Tongue (tissue), 2 donors: ENCODE measurements around the gene SEL1L2. TPM values are rescaled to one million over a fixed set of nuclear protein-coding genes. Genes with fewer than 3 reads are reported as not detected.

Experiments used
- DNase-seq: peaks from one replicate; pipeline ENCODE4 v3.0.0-alpha.2; 2015
- total RNA-seq: library from RNA; depleted of rRNA; stranded (reverse); fragments of >200 nt; gene quantifications from one replicate; pipeline ENCODE4 v1.2.3, GENCODE V29; 2014

SEL1L2 gene
- total RNA-seq, 1 donor from 2014 or later = not detected

DNA sequence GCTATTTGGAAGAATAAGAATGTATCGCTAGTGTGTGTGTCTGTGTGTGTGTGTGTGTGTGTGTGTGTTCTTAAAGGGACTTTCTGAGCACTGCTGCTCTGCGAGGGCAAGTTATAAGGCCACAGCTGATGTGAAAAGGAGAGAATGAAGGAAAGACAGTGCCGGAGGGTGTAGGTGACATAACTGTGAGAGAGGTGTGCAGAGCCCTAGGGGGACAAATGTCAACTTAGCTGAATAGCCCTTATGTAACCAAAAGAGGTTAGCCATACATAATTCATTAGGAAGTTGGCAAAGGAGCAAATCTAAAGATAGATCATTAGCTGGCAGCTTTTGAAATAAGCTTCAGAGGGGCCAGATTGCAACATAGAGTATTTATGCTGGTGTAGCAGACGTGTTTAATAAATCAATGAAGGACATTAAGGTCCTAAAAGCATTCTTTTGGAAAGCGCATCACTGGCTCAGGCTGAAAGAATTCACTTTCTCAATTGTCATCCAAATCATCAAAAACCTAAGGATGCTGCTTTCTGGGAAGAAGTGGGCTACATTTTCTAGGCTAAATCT is 124.5 kb downstream of the SEL1L2 start:
- DNase-seq = peak; percentile 24

DNA sequence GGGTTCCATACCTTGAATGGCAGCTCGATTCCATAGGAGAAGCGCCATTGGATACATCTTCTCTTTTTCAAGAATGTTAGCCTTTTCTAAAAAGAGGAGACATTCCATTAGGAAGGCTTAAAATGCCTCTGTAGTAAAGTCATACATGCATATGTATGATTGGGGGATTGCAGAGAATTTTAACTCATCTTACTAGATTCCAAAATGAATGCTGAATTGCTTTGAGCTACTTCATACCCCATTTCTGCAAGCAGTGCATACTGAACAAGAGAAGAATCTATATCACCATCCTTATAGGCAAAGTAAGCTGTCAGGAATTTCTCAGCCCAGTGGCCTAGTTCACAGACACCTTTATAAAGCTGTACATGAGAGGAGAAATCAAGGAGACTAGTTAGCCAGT is 125.3 kb downstream of the SEL1L2 start:
- DNase-seq = no peak

GRCh38 chr20:13863244-13863643 is 127.2 kb downstream of the SEL1L2 start:
- no peak for DNase-seq

- DNase-seq = no peak
Measured at GRCh38 chr20:13862245-13862644, 128.2 kb downstream of the SEL1L2 start.

DNA sequence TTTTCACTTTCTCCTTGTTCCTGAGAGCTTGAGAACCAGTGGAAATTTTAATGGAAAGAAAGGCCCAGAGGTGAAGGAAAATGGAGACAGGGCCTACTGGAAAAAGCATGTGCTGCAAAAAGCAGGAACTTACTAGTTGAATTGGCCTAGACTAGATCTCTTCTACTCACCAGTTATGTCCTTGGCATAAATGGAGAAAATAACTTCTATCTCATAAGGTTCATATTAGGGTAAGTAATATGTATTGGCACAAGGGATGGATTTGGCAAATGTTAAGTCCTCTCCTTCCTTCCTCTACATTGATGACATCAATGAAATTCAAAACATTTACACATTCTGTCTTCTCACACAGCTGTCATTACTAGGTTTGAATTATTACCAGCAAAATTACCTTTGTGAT is 131.5 kb downstream of the SEL1L2 start:
- DNase-seq = no peak

DNA sequence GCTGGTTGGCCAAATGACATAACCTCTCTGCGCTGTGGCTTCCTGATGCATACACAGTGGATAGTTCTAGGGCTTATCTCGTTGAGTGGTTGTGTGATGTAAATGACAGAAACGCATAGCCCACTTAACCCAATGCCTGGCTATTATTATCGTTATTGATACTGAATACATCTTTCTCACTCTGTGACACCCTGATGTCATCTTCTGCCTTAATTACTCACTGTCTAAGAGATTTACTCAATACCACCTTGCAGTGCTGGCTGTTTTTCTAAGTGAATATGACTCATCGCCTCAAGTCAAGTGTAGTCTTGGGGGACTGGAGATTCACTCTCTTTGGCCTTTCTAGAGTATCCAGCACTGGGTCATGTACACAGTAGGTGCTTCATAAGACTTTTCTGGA is 132.0 kb downstream of the SEL1L2 start:
- no peak for DNase-seq

DNA sequence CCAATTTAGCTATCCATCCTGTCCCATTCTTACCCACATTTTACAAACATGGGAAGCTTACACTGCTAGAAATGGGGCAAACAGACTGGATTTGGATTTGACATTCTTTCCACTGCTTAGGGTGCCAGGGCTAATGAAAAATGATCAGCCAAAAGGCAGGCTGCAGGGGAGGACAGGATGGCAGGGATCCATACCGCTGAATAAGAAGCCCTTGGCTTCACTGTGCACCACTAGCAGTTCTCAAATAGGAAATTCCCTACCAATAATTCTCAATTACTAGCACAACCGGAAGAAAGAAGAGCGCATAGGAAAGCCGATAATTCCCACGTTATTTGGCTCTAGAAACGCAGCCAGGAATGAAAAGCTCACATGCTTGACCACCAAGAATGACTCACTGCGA is 132.5 kb downstream of the SEL1L2 start:
- no peak for DNase-seq

- no peak for DNase-seq
Measured at GRCh38 chr20:13857304-13857703, 133.1 kb downstream of the SEL1L2 start.

DNA sequence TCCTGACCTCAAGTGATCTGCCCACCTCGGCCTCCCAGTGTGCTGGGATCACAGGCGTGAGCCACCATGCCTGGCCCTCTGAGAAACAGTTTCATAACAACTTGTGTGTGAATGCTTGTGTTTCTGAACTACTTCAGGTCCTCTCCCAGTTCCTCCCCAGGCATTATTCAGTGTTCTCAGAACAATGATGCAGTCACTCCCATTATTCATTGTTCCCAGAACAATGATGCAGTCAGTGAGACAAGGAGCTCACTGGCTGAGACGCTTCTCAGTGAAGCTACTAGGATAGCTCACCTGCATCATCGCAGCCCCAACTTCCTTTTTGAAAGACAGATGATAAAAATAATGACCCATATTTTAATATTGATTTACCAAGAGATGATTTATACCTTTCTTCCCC is 134.1 kb downstream of the SEL1L2 start:
- no peak for DNase-seq

DNA sequence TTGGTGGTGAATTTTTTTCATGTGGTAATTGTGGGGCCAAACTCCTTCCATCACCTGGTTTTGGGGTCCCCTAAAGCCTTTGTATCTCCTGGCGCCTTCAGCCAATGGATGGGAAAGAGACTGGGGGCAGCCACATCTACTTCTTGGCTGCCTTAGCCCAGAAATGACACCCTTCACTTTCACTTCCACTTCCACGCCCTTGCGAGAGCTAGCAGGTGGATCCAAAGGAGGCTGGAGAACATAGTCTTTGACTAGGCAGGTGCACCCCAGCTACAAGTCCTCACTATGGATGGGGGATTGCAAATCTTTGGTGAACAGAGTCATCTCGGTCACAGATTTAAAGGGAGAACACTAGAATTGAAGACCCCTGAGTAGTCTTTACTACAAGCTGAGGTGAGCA is 134.8 kb downstream of the SEL1L2 start:
- DNase-seq = no peak

GRCh38 chr20:13852306-13852705 is 138.1 kb downstream of the SEL1L2 start:
- no peak for DNase-seq

GRCh38 chr20:13851279-13851678 is 139.1 kb downstream of the SEL1L2 start:
- DNase-seq = no peak

DNA sequence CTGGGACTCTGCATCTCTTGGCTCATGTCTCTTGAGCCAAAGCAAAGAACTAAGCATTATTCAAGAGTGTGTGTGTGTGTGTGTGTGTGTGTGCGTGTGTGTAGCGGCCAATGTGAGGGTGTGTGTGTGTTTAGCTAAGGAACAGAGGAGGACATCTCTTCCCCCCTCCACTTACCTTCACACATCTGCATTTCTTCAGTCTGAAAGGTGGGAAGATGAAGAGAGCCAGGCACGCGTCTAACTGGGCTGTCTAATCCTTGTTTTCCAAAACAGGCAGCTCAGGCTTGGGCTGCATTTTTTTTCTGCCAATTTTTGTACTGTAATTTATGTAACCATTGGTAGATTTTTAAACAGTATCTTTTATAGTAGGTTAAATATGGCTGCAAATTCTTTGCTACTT is 146.1 kb downstream of the SEL1L2 start:
- peak; percentile 40 for DNase-seq

- no peak for DNase-seq
Measured at GRCh38 chr20:13841206-13841605, 149.2 kb downstream of the SEL1L2 start.

GRCh38 chr20:13840093-13840465 is 150.3 kb downstream of the SEL1L2 start:
- no peak for DNase-seq

- DNase-seq = no peak
Measured at GRCh38 chr20:13839421-13840092, 150.9 kb downstream of the SEL1L2 start.

GRCh38 chr20:13838664-13839063 is 151.8 kb downstream of the SEL1L2 start:
- no peak for DNase-seq

DNA sequence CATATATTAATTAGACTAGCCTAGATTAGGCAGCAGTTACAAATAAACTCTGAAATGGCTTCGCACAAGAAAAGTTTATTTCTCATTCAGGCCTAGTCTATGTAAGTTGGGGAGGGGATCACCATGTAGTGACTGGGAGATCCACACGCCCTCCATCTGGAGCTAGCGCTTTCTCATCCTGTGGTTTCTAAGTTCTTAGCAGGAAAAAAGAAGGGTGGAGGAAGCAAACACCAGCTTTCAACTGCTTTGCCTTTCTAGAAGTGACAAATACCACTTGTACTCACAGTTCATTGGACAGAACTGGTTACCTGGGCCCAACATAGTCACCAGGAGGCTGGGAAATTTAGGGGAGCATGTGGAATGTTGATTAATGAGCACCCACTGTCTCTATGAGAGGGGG is 158.9 kb downstream of the SEL1L2 start:
- DNase-seq = no peak

- no peak for DNase-seq
Measured at GRCh38 chr20:13825465-13825864, 164.9 kb downstream of the SEL1L2 start.

- no peak for DNase-seq
Measured at GRCh38 chr20:13824459-13824858, 166.0 kb downstream of the SEL1L2 start.

DNA sequence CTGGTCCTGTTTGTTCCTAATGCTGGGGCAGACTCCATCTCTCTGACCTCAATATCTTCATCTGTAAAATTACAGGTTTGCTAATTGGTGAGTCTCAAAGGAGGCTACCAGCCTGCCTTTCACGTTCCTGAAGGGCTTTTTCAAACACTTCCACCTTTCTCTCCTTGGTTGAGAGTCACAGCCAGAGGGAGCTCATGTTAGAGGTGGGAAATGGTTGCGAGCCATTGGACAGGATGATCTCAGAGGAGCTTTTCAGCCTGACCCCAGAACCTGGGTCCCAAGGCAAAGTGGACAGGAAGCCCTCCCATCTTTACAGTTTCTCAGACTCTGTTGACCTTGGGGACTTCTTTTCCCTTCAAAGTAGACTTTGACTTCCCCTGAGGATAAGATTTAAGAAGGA is 168.0 kb downstream of the SEL1L2 start:
- DNase-seq = no peak

DNA sequence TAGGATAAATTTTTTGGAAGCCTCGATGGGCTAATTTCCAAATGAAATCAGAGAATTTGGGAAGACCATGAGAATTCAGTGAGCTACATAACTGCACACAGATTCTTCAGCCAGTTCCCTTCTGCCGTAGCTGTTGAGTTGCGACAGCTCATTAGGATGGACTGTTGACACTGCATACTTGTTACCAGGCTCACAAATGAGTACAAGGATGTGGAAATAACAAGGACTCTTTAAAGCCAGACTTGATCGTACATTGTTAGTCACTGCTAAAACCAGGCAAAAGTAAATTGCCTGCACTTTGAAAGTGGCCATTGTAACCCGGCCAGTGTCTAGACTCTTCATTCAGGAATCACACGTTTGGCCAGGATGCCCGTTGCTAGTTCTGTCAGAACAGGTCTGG is 168.5 kb downstream of the SEL1L2 start:
- DNase-seq = no peak

GRCh38 chr20:13819885-13820645 is 170.3 kb downstream of the SEL1L2 start:
- peak; percentile 76 for DNase-seq

DNA sequence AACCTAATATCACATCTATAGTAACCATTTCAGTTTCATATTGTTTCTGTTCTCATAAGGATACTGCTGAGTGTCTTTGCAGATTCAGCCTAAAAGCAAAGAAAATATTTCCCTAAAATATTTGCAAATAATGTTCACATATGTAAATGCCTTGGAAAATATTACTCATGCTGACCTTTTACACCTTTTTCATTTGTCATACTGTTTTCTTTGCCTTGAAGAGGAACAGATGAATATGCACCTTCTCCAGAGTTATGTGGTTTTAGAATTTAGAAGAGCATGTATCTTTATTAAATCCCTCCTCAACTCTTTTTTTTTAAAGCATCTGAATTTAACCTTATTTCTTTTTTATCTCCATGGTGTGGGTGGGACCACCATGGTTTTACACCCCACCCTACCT is 173.1 kb downstream of the SEL1L2 start:
- no peak for DNase-seq
